Measurements from ENCODE around the gene TLX1.

DNA sequence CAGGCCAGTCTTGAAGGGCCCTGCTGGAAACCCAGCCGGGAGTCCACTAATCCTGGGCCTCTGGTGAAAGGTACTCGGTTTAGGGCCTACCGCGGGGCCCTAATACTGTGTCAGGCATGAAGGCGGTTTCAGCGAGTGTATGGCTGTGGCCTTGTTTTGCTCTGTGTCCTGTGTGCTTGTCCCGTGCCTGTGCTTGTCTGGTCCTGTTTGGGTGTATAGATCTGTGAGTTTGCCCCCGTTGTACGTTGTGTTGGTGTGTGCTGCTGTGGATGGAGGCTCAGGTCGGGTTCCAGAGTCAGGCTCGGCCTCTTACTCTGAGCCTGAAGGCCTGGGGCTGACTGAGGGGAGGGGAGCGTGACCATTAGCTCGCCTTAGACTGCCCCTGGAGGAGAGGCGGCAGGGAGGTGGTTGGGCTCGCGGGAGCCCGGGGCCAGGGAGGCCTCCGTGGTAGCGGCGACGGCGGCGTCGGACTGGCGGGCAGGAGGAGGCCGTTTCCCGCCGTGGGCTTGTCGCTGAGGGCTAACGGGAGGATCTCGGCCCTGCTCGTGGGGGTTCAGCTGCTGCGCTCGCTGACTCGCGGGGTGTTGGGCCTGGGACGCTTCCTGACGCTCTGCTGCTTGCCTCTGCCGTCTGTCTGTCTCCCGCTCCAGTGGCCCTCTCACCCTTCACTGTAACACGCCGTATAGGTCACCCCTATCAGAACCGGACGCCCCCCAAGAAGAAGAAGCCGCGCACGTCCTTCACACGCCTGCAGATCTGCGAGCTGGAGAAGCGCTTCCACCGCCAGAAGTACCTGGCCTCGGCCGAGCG, 2.6 kb downstream of the TLX1 start:
- TF ChIP-seq, protein P1, sequence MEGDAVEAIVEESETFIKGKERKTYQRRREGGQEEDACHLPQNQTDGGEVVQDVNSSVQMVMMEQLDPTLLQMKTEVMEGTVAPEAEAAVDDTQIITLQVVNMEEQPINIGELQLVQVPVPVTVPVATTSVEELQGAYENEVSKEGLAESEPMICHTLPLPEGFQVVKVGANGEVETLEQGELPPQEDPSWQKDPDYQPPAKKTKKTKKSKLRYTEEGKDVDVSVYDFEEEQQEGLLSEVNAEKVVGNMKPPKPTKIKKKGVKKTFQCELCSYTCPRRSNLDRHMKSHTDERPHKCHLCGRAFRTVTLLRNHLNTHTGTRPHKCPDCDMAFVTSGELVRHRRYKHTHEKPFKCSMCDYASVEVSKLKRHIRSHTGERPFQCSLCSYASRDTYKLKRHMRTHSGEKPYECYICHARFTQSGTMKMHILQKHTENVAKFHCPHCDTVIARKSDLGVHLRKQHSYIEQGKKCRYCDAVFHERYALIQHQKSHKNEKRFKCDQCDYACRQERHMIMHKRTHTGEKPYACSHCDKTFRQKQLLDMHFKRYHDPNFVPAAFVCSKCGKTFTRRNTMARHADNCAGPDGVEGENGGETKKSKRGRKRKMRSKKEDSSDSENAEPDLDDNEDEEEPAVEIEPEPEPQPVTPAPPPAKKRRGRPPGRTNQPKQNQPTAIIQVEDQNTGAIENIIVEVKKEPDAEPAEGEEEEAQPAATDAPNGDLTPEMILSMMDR (IDR thresholded peaks at IDR 0.05), result no peak
- TF ChIP-seq POLR2A (IDR thresholded peaks at IDR 0.05), result no peak
- TF ChIP-seq EP300 (IDR thresholded peaks at IDR 0.05), result no peak
